ENCODE data around the gene B4GALT4.

DNA sequence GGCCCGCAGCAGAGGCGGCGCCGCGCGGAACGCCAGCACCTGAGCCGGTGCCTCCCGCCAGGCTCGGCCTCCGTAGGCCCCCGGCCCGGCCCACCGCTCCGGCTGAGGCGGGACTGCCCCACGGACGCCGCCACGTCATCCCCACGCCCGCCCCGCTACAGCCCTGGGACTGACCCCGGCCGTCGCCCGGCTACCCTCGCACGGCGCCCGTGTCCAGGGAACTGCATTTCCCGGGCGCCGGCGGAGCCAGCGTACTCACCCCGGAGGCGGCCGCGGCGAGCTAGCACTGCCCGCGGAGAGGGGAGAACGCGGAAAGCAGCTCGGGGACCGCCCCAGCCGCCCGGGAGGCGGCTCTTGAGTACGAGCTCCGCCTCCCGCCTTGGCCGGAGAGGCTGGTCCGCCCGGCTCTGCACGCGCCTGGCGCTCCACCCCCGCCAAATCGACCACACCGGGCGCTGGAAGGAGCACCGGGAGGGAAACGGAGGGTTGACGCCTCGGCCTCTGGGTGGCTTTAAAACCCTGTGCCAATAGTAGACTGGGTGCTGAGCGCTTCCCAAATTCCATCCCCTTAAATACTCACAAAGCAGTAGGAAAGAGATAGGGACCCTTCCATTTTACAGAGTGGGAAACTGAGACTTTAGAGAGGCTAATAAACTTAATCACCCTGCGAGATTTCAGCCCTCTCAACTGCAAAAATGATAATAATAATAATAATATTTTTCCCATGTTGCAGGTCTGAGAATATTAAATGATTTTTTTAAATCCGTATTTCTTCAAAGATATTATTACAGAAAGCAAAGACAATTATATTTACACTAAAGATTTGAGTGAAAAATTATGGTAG is at the start of gene B4GALT4:
- TF ChIP-seq ELF1 (IDR thresholded peaks at IDR 0.05): 0 out of 2 replicates have a peak, but pooled peaks have one; percentile 9
- no peak for TF ChIP-seq CTCF (IDR thresholded peaks at IDR 0.05)
- TF ChIP-seq RAD21 (IDR thresholded peaks at IDR 0.05; ENCODE audit: low read length): no peak
- peak; percentile 79 for TF ChIP-seq POLR2AphosphoS5 (IDR thresholded peaks at IDR 0.05; ENCODE audit: low read depth, low read length)
- TF ChIP-seq EP300 (IDR thresholded peaks at IDR 0.05; ENCODE audit: borderline replicate concordance in 1 of 2, low read depth in 1 of 2, low read length in 1 of 2): no peak
- no peak for TF ChIP-seq REST (IDR thresholded peaks at IDR 0.05; ENCODE audit: low read depth, low read length)
- peak; percentile 5 for TF ChIP-seq CHD2 (IDR thresholded peaks at IDR 0.05; ENCODE audit: low read length, partially characterized antibody)
- TF ChIP-seq NRF1 (IDR thresholded peaks at IDR 0.05; ENCODE audit: low read depth, low read length): no peak; the same call in 1 of the 2 replicates
- TF ChIP-seq SIN3A (IDR thresholded peaks at IDR 0.05; ENCODE audit: borderline replicate concordance, low read depth, low read length): no peak
